GM21423 (cell line): ENCODE measurements around the gene OPCML.

Source experiments
- ATAC-seq: cut with Tn5 transposase; IDR thresholded peaks from one replicate; pipeline ENCODE4 v1.9.1; 2021; ENCODE audit warnings: mild to moderate bottlenecking, moderate library complexity; ENCODE audit not compliant: unreplicated experiment

Gene OPCML

GRCh38 chr11:132601875-132602274 is 930.4 kb downstream of the OPCML start:
- ATAC-seq = no peak

GRCh38 chr11:132595711-132596134 is 936.6 kb downstream of the OPCML start:
- ATAC-seq = no peak

GRCh38 chr11:132595246-132595645 is 937.1 kb downstream of the OPCML start:
- no peak for ATAC-seq

GRCh38 chr11:132590986-132591385 is 941.3 kb downstream of the OPCML start:
- no peak for ATAC-seq

GRCh38 chr11:132590554-132590953 is 941.7 kb downstream of the OPCML start:
- no peak for ATAC-seq

- ATAC-seq = no peak
Observed at GRCh38 chr11:132589791-132590190, 942.5 kb downstream of the OPCML start.

- no peak for ATAC-seq
Observed at GRCh38 chr11:132588366-132588765, 943.9 kb downstream of the OPCML start.

GRCh38 chr11:132587716-132588115 is 944.6 kb downstream of the OPCML start:
- no peak for ATAC-seq

- ATAC-seq = no peak
Observed at GRCh38 chr11:132586801-132587200, 945.5 kb downstream of the OPCML start.

- ATAC-seq = no peak
Observed at GRCh38 chr11:132579634-132580327, 952.5 kb downstream of the OPCML start.

- no peak for ATAC-seq
Observed at GRCh38 chr11:132579136-132579535, 953.2 kb downstream of the OPCML start.

- ATAC-seq = no peak
Observed at GRCh38 chr11:132578580-132578979, 953.7 kb downstream of the OPCML start.

GRCh38 chr11:132576706-132577105 is 955.6 kb downstream of the OPCML start:
- ATAC-seq = no peak

- no peak for ATAC-seq
Observed at GRCh38 chr11:132564091-132564885, 968.0 kb downstream of the OPCML start.

GRCh38 chr11:132563050-132563449 is 969.3 kb downstream of the OPCML start:
- no peak for ATAC-seq

- ATAC-seq = no peak
Observed at GRCh38 chr11:132561937-132562336, 970.4 kb downstream of the OPCML start.

GRCh38 chr11:132559331-132560036 is 972.8 kb downstream of the OPCML start:
- ATAC-seq = no peak

GRCh38 chr11:132556316-132556715 is 976.0 kb downstream of the OPCML start:
- ATAC-seq = no peak

GRCh38 chr11:132555617-132556016 is 976.7 kb downstream of the OPCML start:
- ATAC-seq = no peak

GRCh38 chr11:132551016-132551415 is 981.3 kb downstream of the OPCML start:
- no peak for ATAC-seq

- no peak for ATAC-seq
Observed at GRCh38 chr11:132549561-132549960, 982.7 kb downstream of the OPCML start.

GRCh38 chr11:132549001-132549400 is 983.3 kb downstream of the OPCML start:
- ATAC-seq = no peak
